Epidermal melanocyte (primary cell): ENCODE results near the gene VAT1L.

Experiments used
- DNase-seq: peaks from one replicate; pipeline ENCODE4 v3.0.0; 2011; ENCODE audit warnings: low spot score; ENCODE audit not compliant: insufficient read length

The VAT1L gene

GRCh38 chr16:77951788-77952187 lies 163.4 kb downstream of the VAT1L start:
- no peak for DNase-seq

DNA sequence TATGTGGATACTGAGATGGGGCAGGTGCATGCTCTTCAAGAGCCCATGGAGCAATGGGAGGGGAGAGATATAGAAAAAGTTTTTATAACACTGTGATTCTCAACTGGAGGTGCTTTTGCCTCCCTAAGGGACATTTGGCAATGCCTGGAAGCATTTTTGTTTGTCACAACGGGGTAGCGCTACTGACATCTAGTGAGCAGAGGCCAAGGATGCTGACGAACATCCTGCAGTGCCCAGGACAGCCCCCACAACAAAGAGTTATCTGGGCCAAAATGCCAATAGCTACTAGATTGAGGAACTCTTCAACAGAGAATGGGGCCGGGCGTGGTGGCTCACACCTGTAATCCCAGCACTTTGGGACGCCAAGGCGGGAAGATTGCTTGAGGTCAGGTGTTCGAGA lies 166.8 kb downstream of the VAT1L start:
- no peak for DNase-seq

GRCh38 chr16:77956231-77956630 lies 167.9 kb downstream of the VAT1L start:
- no peak for DNase-seq

GRCh38 chr16:77960766-77961165 lies 172.4 kb downstream of the VAT1L start:
- DNase-seq: no peak

DNA sequence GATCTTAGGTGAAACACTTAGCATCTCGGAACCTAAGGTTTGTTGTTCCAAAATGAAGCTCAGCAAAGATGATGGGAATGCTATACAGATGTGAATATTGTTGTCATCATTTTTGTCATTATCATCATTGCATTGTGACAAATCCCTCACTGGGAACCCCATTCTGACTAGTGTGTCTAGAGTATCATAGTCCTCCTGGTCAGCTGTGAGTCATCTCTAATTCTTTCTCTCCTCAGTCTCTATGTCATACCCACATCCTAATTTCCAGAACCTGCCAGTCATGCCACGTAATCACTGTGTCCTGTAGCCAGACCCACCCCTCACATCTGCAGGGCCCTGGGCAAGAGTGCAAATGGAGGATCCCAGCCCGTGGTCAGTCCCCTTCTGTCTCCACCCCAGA lies 173.4 kb downstream of the VAT1L start:
- no peak for DNase-seq

GRCh38 chr16:77962689-77963088 lies 174.3 kb downstream of the VAT1L start:
- no peak for DNase-seq

GRCh38 chr16:77963185-77964044 lies 175.1 kb downstream of the VAT1L start:
- no peak for DNase-seq

DNA sequence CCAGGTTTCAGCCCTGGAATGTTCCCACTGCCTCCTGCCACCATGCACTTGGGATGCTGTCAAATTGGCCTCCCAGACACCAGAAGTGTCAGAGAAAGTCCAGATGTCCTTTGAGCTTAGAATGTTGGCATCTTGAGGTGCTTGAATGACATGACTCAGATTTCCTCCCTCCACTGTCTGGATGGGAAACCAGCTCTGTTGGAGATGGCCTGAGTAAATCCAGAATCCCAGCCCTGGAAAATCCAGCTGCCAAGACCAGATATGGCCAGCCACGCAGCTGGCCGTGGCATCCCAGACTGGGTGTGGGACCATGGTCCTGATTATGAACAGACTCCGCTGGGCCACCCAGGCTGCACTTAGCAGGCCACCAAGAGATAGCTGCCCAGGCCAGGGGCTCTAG lies 177.0 kb downstream of the VAT1L start:
- no peak for DNase-seq

GRCh38 chr16:77967054-77967904 lies 178.9 kb downstream of the VAT1L start:
- no peak for DNase-seq

- no peak for DNase-seq
Measured at GRCh38 chr16:77969861-77970260, 181.5 kb downstream of the VAT1L start.

GRCh38 chr16:77970371-77970770 lies 182.0 kb downstream of the VAT1L start:
- DNase-seq: no peak

GRCh38 chr16:77971306-77972061 lies 183.1 kb downstream of the VAT1L start:
- no peak for DNase-seq

- DNase-seq: no peak
Measured at GRCh38 chr16:77972062-77972392, 183.7 kb downstream of the VAT1L start.

DNA sequence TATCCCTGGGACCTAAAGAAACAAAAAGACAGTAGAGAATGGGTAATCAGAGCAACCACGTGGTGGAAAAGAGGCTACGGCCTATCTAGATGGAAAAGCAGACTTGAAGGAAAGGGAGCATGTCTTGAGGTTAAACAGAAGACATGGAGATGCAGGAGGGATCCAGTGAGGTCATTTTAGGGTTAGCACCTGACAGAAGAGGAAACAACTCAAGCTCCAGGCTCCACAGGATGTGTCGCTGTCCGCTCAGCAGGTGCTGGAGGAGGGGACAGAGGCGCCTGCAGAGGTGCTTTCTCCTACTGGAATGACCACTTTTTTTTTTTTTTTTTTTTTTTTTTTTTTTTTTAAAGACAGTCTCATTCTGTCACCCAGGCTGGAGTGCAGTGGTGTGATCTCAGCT lies 186.5 kb downstream of the VAT1L start:
- DNase-seq: no peak

DNA sequence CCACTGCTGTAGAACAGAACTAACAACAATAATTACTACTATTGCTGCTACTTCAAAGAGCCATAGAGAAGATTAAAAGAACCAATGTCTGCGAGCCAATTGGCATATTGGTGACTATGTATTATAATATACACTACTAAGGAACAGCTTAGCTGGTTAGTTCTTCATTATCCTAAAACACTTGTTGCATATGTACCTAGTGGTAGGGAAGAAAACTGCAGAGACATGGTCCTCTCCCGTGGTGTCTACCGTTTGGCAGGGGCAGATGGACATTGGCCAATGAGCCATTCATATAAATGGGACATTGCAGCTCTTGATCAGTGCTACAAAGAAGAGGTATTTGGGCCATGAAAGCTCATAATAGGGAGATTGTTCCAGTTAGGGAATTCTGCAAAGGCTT lies 187.6 kb downstream of the VAT1L start:
- DNase-seq: no peak

DNA sequence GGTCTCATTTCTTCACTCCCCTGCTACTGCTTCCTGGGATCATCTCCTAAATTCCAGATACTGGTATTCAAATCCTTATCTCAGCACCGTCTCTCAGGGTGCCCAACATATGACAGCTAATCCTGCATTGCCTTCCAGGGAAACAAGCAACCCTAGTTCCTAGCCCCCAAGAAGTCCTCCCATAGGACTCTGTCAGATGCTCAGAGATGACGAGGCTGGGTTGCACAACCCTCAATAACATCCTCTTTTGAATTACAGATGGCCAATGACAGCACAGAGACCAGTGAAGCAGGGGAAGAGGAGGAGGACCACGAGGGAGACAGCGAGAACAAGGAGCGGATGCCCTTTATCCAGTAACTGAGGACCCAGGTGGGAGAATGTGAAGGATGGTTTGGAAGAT lies 189.0 kb downstream of the VAT1L start:
- no peak for DNase-seq

GRCh38 chr16:77985111-77985510 lies 196.7 kb downstream of the VAT1L start:
- no peak for DNase-seq

GRCh38 chr16:77986011-77986740 lies 197.8 kb downstream of the VAT1L start:
- DNase-seq: no peak

GRCh38 chr16:77987810-77988209 lies 199.4 kb downstream of the VAT1L start:
- no peak for DNase-seq

DNA sequence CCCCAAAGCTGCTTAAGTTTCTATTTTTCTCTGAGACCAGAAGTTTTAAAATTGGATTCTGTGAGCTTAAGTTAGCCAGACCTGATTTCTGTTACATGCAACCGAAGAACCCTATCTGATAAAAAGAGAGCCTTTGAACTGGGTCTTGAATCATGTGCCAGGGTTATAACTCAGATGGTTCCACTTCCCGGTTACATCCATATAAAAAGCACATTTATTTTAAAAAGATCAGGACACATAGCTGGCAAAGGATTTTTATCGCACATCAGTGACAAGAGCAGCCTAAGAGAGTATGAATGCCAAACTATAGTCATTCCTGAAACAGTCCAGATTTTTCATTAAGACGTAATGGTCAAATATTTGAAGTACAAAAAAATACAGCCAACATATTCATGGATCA lies 201.5 kb downstream of the VAT1L start:
- no peak for DNase-seq

GRCh38 chr16:77991701-77992100 lies 203.3 kb downstream of the VAT1L start:
- DNase-seq: no peak
